H9 (cell line): ENCODE measurements around the gene SMIM21. TPM values are rescaled to one million over a fixed set of nuclear protein-coding genes. Genes with fewer than 3 reads are reported as not detected.

Source experiments
- DNase-seq: peaks from one replicate; pipeline ENCODE4 v3.0.0-alpha.2; 2017
- H2AFZ ChIP-seq: one replicate; pipeline ENCODE4 v1.6.1; 2013; ENCODE audit warnings: mild to moderate bottlenecking, low read length, control low read depth, moderate library complexity
- H2AK5ac ChIP-seq: 2 replicates; pipeline ENCODE4 v1.6.1; 2013; ENCODE audit warnings: low read length, control low read depth, mixed read lengths; ENCODE audit not compliant: insufficient read length
- H2BK120ac ChIP-seq: one replicate; pipeline ENCODE4 v1.6.1; 2013; ENCODE audit warnings: low read depth, mild to moderate bottlenecking, low read length, control low read depth, inconsistent platforms; ENCODE audit not compliant: poor library complexity, severe bottlenecking
- H2BK12ac ChIP-seq: 2 replicates; pipeline ENCODE4 v1.6.1; 2013; ENCODE audit warnings: low read length, control low read depth, mixed read lengths, low read depth; ENCODE audit not compliant: insufficient read length
- H2BK15ac ChIP-seq: 2 replicates; pipeline ENCODE4 v1.6.1; 2013; ENCODE audit warnings: low read depth, low read length, control low read depth
- H2BK20ac ChIP-seq: one replicate; pipeline ENCODE4 v1.6.1; 2013; ENCODE audit warnings: low read depth, mild to moderate bottlenecking, low read length, control low read depth, inconsistent platforms; ENCODE audit not compliant: poor library complexity, severe bottlenecking
- H2BK5ac ChIP-seq: 2 replicates; pipeline ENCODE4 v1.6.1; 2013; ENCODE audit warnings: low read length, control low read depth, mixed read lengths; ENCODE audit not compliant: insufficient read length
- H3K14ac ChIP-seq: 2 replicates; pipeline ENCODE4 v1.6.1; 2013; ENCODE audit warnings: low read length, control low read depth; ENCODE audit not compliant: insufficient read depth
- H3K18ac ChIP-seq: 2 replicates; pipeline ENCODE4 v1.6.1; 2013; ENCODE audit warnings: low read depth, mild to moderate bottlenecking, mixed read lengths, low read length, control low read depth; ENCODE audit not compliant: insufficient read length
- H3K23ac ChIP-seq: 2 replicates; pipeline ENCODE4 v1.6.1; 2013; ENCODE audit warnings: low read length, control low read depth, mixed read lengths, low read depth; ENCODE audit not compliant: insufficient read length
- H3K23me2 ChIP-seq: 2 replicates; pipeline ENCODE4 v1.6.1; 2013; ENCODE audit warnings: low read depth, mild to moderate bottlenecking, mixed read lengths, low read length, control low read depth; ENCODE audit not compliant: insufficient read length, poor library complexity, severe bottlenecking
- H3K27ac ChIP-seq: 2 replicates; pipeline ENCODE4 v1.5.1; 2013; ENCODE audit warnings: low read length, control low read depth, mixed read lengths, low read depth; ENCODE audit not compliant: insufficient read length
- H3K27me3 ChIP-seq: 2 replicates; pipeline ENCODE4 v1.6.1; 2013; ENCODE audit warnings: low read length, control low read depth, inconsistent platforms; ENCODE audit not compliant: insufficient read depth
- H3K4ac ChIP-seq: 2 replicates; pipeline ENCODE4 v1.6.1; 2013; ENCODE audit warnings: low read depth, mild to moderate bottlenecking, control low read depth, inconsistent platforms, low read length, moderate library complexity
- H3K4me1 ChIP-seq: 2 replicates; pipeline ENCODE4 v1.6.1; 2013; ENCODE audit warnings: low read length, control low read depth, inconsistent platforms; ENCODE audit not compliant: insufficient read depth
- H3K4me2 ChIP-seq: 2 replicates; pipeline ENCODE4 v1.6.1; 2013; ENCODE audit warnings: low read length, control low read depth, mixed read lengths; ENCODE audit not compliant: insufficient read length, insufficient read depth
- H3K56ac ChIP-seq: 2 replicates; pipeline ENCODE4 v1.6.1; 2013; ENCODE audit warnings: low read depth, mild to moderate bottlenecking, mixed read lengths, low read length, control low read depth; ENCODE audit not compliant: insufficient read length
- H3K79me1 ChIP-seq: 2 replicates; pipeline ENCODE4 v1.6.1; 2013; ENCODE audit warnings: low read depth, mild to moderate bottlenecking, moderate library complexity, low read length, control low read depth, inconsistent platforms; ENCODE audit not compliant: insufficient read depth, poor library complexity, severe bottlenecking
- H3K79me2 ChIP-seq: 2 replicates; pipeline ENCODE4 v1.6.1; 2013; ENCODE audit warnings: low read length, control low read depth, inconsistent platforms; ENCODE audit not compliant: insufficient read depth
- H3K9ac ChIP-seq: 2 replicates; pipeline ENCODE4 v1.6.1; 2013; ENCODE audit warnings: low read length, control low read depth, mixed read lengths; ENCODE audit not compliant: insufficient read length; ENCODE audit errors: extremely low read depth
- H3K9me3 ChIP-seq: one replicate; pipeline ENCODE4 v1.6.1; 2013; ENCODE audit warnings: low read depth, low read length, inconsistent platforms; ENCODE audit not compliant: control insufficient read depth
- H3T11ph ChIP-seq: one replicate; pipeline ENCODE4 v1.6.1; 2013; ENCODE audit warnings: mild to moderate bottlenecking, low read length, control low read depth, inconsistent platforms
- H4K20me1 ChIP-seq: one replicate; pipeline ENCODE4 v1.6.1; 2013; ENCODE audit not compliant: control insufficient read depth, insufficient read length, insufficient read depth
- H4K5ac ChIP-seq: 2 replicates; pipeline ENCODE4 v1.6.1; 2013; ENCODE audit warnings: low read depth, mild to moderate bottlenecking, mixed read lengths, low read length, control low read depth; ENCODE audit not compliant: insufficient read length
- H4K8ac ChIP-seq: replicated peaks from 2 replicates; pipeline ENCODE4 v1.6.1; 2013; ENCODE audit warnings: low read length, control low read depth, mixed read lengths, low read depth; ENCODE audit not compliant: insufficient read length
- H4K91ac ChIP-seq: 2 replicates; pipeline ENCODE4 v1.6.1; 2013; ENCODE audit warnings: low read depth, mild to moderate bottlenecking, moderate library complexity, mixed read lengths, low read length, control low read depth; ENCODE audit not compliant: insufficient read length
- H3K27ac Mint-ChIP-seq, 3 experiments: 2 replicates in 2 of 3; 3 replicates in 1 of 3; pipeline ENCODE4 v1.8.0; 2020 to 2021; ENCODE audit warnings: mixed read lengths in 3 of 3, mild to moderate bottlenecking in 1 of 3, moderate library complexity in 1 of 3
- H3K27me3 Mint-ChIP-seq: 2 replicates; pipeline ENCODE4 v1.8.0; 2021; ENCODE audit warnings: low read depth, mild to moderate bottlenecking, moderate library complexity, mixed read lengths
- H3K36me3 Mint-ChIP-seq, 3 experiments: 2 replicates in 2 of 3; 3 replicates in 1 of 3; pipeline ENCODE4 v1.8.0; 2020 to 2021; ENCODE audit warnings: low read depth in 3 of 3, mixed read lengths in 3 of 3; ENCODE audit not compliant: insufficient read depth in 1 of 3
- H3K4me1 Mint-ChIP-seq, 2 experiments: 2 replicates each; pipeline ENCODE4 v1.8.0; 2020; ENCODE audit warnings: mixed read lengths in 2 of 2
- H3K4me3 Mint-ChIP-seq, 2 experiments: 2 replicates in 1 of 2; 3 replicates in 1 of 2; pipeline ENCODE4 v1.8.0; 2020 to 2021; ENCODE audit warnings: mild to moderate bottlenecking in 2 of 2, mixed read lengths in 2 of 2, moderate library complexity in 1 of 2
- H3K9me3 Mint-ChIP-seq, 2 experiments: 2 replicates in 1 of 2; 3 replicates in 1 of 2; pipeline ENCODE4 v1.8.0; 2020; ENCODE audit warnings: mild to moderate bottlenecking in 2 of 2, mixed read lengths in 2 of 2, moderate library complexity in 1 of 2
- WGBS: extraction: QIAGEN DNeasy Blood & Tissue Kit; methylation state at CpG from one replicate; pipeline ENCODE4 v1.1.7; 2013; ENCODE audit warnings: missing lambda C conversion rate, low lambda C conversion rate, mixed read lengths; ENCODE audit not compliant: insufficient read length; ENCODE audit errors: extremely low coverage; 5-methylcytosine and 5-hydroxymethylcytosine counted together
- total RNA-seq: library from RNA; stranded (reverse); gene quantifications from 2 replicates; pipeline ENCODE4 v1.2.1, GENCODE V29; 2021
- TF ChIP-seq, protein P1 (sequence below): fragments of 200-600 bp; sonication (generic); conservative IDR thresholded peaks from 3 replicates; pipeline ENCODE4 v1.8.0; 2021; ENCODE audit warnings: antibody characterized with exemption, mild to moderate bottlenecking

Gene SMIM21
- total RNA-seq, 1 experiment from 2014 or later: not detected

- H3K27ac Mint-ChIP-seq: no peak overlapping the region; a peak in 1 of 7 replicates
- Histone ChIP-seq H2BK120ac (no peak overlapping the region), H3K4me2 (no peak overlapping the region)
Measured at GRCh38 chr18:75472906-75473305, 45.4 kb upstream of the SMIM21 start.

More at GRCh38 chr18:75472906-75473305, 45.4 kb upstream of the SMIM21 start:
- Histone ChIP-seq H3K79me2 (no peaks in the 10 kb centered on the region), H3K4ac (no peak overlapping the region), H4K8ac (no peak overlapping the region), H3K14ac (no peak overlapping the region), H3K56ac (no peak overlapping the region), H2BK12ac (no peak overlapping the region), H2BK5ac (no peak overlapping the region), H3K4me1 (no peaks in the 10 kb centered on the region), H4K91ac (no peak overlapping the region), H4K20me1 (no peaks in the 10 kb centered on the region), H3T11ph (no peak overlapping the region), H3K27ac (no peak overlapping the region), H3K23me2 (no peaks in the 10 kb centered on the region), H3K23ac (no peak overlapping the region), H3K27me3 (no peaks in the 10 kb centered on the region), H3K79me1 (no peaks in the 10 kb centered on the region), H2BK20ac (no peak overlapping the region), H2BK15ac (no peak overlapping the region), H3K9ac (no peak overlapping the region), H4K5ac (no peak overlapping the region), H3K9me3 (no peaks in the 10 kb centered on the region), H2AK5ac (no peak overlapping the region), H2AFZ (no peak overlapping the region), H3K18ac (no peak overlapping the region)
- no peaks in the 10 kb centered on the region for H3K9me3 Mint-ChIP-seq
- TF ChIP-seq, protein P1, sequence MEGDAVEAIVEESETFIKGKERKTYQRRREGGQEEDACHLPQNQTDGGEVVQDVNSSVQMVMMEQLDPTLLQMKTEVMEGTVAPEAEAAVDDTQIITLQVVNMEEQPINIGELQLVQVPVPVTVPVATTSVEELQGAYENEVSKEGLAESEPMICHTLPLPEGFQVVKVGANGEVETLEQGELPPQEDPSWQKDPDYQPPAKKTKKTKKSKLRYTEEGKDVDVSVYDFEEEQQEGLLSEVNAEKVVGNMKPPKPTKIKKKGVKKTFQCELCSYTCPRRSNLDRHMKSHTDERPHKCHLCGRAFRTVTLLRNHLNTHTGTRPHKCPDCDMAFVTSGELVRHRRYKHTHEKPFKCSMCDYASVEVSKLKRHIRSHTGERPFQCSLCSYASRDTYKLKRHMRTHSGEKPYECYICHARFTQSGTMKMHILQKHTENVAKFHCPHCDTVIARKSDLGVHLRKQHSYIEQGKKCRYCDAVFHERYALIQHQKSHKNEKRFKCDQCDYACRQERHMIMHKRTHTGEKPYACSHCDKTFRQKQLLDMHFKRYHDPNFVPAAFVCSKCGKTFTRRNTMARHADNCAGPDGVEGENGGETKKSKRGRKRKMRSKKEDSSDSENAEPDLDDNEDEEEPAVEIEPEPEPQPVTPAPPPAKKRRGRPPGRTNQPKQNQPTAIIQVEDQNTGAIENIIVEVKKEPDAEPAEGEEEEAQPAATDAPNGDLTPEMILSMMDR: no peak
- no peak overlapping the region for H3K4me3 Mint-ChIP-seq
- peaks cover 7 to 14% of the 10 kb centered on the region in 2 experiments for H3K4me1 Mint-ChIP-seq
- WGBS: no CpG with 5 or more reads among the region's 5 CpGs
- no peaks in the 10 kb centered on the region for H3K36me3 Mint-ChIP-seq
- DNase-seq: no peak
- no peaks in the 10 kb centered on the region for H3K27me3 Mint-ChIP-seq
